ENCODE results near the gene PNMA6E. TPM values are rescaled to one million over a fixed set of nuclear protein-coding genes. Genes with fewer than 3 reads are reported as not detected.

Gene PNMA6E
- total RNA-seq, 1 experiment from 2014 or later: not detected

DNA sequence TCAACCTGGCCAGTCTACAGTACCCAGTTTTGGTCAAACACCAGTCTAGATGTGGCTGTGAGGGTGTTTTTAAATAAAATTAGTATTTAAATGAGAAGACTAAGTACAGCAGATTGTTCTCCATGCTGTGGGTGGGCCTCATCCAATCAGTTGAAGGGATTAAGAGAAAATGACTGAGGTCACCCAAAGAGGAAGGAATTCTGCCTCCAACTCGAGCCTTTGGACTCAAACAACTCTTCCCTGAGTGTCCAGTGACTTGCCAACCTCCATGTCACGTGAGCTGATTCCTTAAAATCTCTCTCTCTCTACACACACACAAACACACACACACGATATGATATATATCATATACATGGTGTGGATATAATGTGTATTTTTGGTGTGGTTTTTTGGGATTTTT, 34.7 kb upstream of the PNMA6E start:
- no peak for DNase-seq (ENCODE audit: low read depth)

DNA sequence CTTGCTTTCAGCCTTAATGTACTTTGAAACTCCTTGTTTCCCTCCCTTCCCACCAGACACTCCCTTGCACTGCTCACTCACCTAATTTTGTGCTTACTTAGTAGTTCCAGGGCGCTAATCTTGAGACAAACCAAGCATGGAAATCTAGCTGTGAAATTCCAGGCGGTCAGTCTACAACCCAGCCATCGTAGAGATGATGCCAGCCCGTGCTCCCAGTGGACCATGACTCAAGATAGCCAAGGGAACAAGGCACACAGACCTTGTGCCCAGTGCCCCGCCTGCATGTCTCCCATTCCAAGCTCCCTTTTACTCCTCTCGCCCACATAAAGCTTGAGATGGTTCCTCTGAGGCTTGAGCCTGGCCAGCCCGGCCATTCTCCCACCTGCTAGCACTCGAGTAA, 33.7 kb upstream of the PNMA6E start:
- DNase-seq (ENCODE audit: low read depth): no peak

DNA sequence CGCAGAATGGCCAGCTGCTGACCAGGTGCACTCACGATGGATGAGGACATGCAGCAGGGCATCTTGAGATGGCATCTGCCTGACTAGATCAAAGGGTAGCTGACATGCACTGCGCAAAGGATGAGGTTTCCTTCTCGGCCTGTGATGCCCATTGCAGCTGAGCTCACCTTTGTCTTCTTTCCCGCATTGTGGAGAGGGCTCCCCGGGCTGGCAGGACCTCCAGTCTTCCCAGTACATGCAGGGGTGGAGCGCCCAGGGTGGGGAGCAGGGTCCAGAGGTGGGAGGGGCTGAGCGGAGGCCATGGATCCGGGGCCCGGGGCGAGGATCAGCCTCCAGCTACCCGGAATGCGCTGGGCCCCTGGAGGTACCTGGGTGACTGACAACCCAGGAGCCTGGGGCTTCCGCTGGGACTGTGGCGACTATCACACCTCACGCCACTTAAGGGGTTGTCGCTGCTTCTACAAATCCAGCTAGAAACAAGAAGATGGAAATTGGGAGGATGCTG, 32.7 kb upstream of the PNMA6E start:
- DNase-seq (ENCODE audit: low read depth): no peak

DNA sequence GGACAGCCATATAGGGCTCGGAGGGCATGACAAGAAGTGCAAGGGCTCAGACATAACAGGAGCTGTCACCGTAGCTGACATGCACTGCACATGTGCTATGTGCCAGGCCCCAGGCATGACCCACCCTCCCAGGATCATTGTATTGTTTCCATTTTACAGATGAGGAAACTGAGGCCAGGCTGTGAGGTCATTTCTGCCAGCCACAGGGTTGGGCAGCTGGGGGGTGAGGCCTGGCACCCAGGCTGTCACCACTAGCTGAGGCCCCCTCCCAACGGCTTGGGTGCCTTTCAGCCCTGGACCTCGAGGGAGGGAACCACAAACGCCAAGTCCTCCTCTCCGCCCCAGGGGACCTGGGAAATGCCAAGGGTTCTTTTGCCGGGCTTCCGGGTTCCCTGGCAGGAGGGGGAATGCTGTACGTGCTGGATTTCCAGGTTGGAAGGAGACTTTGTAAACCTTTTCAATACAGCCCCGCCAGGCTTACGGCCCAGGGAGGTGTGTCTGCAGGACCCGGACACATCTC, 32.1 kb upstream of the PNMA6E start:
- DNase-seq (ENCODE audit: low read depth): no peak

DNA sequence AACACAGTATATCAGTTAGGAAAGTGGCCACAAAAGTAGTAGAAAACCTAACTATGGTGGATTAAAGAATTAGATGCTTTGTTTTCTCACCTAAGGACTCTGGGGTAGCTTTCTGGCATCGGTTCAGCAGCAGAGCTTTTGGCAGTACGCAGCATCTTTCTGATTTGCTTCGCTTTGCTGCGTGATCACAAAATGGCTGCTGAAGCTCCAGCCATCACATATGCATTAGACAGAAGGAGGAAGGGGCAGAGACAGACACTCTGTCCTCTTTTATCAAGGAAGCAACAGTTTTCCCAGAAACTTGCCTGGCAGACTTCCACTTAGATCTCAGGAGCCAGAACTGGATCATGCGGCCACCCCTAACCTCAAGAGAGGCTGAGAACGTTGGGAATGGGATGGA, 29.6 kb upstream of the PNMA6E start:
- DNase-seq (ENCODE audit: low read depth): no peak

DNA sequence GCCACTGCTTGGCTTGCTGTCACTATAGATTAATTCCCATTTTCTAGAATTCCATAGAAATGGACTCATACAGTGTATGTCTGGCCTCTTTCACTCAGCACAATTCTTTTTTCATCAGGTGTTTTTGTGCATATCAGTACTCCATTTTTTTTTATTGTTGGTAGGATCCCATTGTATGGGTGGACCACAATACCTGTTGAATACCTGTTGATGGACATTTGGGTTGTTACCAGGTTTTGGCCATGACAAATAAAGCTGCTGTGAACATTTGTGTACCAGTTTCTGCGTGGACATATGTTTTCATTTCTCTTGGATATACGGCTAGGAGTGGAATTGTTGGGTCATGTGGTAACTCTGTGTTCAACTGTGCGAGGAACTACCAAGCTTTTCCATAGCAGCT, 25.1 kb upstream of the PNMA6E start:
- DNase-seq (ENCODE audit: low read depth): no peak

DNA sequence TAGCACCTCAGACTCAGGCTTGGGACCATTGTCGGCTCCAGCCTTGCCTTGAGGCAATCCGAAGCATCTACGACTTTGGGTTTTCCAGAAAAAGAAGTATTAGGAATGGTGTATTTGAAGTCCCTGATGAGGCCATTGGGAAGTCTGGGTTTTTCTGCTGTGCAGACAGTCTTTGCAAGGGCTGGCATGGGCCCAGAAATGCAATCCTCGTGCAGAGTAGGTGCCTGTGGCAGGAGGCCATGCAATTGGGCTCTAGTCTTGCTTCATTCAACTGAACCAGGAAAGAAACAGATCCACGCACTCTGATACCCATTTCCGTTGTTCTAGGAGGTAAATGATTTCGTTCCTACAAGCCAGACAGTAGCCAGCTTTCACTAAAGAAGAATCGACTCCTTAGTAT, 22.5 kb upstream of the PNMA6E start:
- DNase-seq (ENCODE audit: low read depth): no peak

DNA sequence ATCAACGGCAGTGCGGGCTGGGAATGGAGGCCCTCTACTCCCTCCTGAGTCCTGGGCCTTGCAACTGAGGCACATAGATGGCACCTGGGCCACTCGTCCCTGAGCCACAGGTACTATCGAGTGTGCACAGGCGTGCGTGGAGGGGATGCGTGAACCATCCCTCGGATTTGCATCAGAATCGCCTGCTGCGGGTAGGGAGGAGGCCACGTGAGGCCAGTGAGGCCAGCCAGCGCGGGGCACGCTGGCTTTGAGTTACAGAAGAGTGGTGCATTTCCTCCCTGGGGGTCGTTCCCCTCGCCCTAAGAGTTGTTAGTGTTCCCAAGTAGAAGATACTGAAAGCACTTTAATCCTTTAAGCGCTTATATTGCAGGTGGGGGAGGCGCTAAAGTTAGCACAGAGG, 20.7 kb upstream of the PNMA6E start:
- DNase-seq (ENCODE audit: low read depth): no peak

DNA sequence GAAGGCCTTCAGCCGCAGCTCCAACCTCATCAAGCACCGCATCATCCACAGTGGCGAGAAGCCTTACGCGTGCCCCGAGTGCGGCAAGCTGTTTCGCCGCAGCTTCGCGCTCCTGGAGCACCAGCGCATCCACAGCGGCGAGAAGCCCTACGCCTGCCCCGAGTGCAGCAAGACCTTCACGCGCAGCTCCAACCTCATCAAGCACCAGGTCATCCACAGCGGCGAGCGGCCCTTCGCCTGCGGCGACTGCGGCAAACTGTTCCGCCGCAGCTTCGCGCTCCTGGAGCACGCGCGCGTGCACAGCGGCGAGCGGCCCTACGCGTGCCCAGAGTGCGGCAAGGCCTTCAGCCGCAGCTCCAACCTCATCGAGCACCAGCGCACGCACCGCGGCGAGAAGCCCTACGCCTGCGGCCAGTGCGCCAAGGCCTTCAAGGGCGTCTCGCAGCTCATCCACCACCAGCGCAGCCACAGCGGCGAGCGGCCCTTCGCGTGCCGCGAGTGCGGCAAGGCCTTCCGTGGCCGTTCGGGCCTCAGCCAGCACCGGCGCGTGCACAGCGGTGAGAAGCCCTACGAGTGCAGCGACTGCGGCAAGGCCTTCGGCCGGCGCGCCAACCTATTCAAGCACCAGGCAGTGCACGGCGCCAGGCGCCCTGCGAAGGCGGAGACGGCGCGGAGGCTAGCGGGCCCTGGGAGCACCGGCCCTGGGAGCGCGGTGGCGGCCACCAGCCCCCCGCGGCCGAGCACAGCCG, 19.9 kb upstream of the PNMA6E start:
- no peak for DNase-seq (ENCODE audit: low read depth)

DNA sequence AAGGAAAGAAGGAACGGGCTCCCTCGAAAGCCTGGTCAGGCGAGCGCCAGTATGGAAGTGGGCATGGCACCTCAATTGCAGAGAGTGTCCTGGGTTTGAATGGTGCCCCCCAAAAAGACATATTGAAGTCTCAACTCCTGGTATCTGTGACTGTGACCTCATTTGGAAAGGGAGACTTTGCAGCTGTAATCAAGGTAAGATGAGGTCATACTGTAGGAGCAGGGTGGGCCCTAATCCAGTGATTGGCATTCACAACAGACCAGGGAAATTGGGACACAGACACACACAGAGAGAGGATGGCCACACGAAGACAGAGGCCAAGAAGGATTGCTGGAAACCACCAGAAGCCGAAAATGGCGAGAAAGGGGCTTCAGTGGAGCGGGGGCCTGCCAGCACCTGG, 16.5 kb upstream of the PNMA6E start:
- no peak for DNase-seq (ENCODE audit: low read depth)

DNA sequence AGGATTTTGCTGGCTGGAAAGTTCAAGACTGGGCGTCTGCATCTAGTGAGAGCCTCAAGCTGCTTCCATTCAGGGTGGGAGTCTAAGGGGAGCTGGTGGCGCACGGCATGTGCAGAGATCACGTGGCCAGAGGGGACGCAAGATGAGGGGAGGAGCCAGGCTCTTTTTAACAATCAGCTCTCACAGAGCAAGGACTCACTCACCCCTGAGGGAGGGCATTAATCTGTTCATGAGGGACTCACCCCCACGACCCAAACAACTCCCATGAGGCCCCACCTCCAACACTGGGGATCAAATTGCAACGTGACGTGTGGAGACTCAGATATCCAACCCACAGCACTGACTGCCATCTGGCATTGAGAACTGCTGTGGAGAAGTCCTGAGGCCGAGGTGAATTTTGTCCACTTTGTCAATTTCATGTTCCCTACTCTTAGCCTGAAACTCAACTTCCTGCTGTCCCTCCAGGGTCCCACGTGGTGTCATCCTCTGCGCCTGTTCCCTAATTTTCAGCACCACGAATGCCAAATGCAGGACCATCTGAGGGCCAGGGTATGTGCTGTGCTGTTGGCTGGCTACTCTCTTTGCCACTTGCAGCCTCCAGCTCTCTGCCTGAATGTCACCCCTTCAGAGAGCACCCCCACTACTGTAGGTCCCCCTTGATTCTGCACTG, 15.8 kb upstream of the PNMA6E start:
- DNase-seq (ENCODE audit: low read depth): no peak

DNA sequence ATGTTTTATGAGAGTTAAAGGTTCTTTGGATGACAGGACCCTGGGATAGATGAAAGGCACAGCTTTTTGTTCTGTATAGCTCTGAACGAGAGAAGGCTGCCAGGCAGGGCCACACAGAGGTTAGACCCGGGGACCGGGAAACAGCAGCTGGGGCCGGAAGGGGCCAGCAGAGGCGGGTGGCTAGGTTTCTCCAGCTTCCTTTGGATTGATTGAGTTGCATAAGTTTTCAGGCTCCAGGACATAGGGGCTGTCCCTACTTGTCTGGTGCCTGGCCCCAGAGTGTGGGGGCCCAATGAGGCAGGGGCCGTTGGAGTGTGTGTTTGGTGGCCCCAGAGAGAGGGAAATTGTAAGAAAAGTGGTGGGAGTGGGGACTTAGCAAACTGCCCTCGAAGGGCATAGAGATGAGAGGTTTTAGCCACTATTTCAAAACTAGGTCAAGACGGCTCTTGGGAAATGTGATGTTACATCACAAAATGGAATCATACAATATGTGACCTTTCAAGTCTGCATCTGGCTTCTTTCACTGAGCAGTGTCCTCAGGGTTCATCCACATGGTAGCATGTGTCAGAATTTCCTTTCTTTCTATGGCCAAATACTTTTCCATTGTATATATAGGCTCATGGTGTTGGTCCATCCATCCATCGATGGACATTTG, 13.8 kb upstream of the PNMA6E start:
- no peak for DNase-seq (ENCODE audit: low read depth)

DNA sequence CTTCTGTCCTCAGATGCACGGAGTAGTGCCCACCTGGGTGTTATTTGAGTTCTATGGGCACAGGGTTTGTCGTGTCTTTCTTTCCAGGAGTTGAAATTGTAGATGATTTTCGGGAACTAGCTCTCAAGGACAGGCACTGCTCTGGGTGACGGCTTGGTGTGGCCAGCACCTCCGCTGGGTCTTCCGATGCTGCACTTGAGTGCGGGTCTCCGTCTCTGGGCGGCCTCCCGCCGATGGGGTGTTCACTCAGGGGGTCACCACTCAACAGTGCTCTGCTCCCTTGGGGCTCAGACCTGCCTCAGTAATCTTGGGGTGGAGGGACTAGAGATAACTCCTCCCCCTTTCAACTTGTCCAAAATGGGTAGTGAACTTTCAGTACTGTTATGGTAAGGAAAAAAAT, 12.6 kb upstream of the PNMA6E start:
- DNase-seq (ENCODE audit: low read depth): no peak

DNA sequence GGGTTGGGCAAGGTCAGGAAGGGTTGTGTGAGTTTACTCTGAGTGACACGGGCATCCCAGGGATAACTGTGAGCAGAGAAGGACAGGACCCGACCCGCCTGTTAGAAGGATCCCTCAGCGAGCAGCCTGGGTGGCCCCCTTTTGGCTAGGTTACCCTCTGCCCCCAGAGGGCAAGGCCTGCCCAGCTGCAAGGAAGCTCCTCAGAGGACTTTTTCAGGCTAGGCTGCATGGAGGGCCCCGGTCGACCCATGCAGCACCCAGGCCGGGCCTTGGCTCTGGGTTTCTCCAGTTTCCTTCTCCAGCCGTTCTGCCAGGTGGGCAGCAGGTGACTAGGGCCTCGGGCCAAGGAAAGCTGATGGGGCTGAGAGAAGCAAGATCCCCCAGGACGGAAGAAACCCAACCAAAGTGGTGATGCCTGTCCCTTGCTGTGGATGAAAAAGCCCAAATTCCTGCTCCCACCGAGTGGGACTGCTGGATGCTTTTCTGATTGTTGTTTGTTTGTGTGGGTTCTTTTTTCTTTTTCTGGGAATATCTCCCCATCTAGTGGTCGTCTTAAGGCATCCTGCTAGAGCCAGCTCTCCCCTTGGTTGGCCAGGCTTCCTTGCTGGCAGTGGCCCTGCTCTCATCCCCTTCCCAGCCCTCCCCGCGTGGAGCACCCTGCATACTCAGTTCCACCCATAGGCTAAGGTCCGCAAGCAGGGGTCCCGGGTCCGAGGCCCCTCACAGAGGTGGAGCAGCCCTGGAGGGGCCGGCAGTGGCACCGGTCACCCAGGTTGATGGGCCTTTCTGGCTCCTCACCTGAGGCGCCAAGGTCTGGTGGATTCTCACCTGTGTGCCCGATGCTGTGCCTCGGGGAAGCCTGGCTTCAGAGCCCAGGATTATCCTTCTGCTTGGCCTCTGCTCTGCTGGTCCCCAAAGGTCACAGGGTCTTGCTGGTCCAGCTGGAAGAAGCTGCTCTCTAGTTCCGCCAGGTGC, 11.9 kb upstream of the PNMA6E start:
- DNase-seq (ENCODE audit: low read depth): no peak

DNA sequence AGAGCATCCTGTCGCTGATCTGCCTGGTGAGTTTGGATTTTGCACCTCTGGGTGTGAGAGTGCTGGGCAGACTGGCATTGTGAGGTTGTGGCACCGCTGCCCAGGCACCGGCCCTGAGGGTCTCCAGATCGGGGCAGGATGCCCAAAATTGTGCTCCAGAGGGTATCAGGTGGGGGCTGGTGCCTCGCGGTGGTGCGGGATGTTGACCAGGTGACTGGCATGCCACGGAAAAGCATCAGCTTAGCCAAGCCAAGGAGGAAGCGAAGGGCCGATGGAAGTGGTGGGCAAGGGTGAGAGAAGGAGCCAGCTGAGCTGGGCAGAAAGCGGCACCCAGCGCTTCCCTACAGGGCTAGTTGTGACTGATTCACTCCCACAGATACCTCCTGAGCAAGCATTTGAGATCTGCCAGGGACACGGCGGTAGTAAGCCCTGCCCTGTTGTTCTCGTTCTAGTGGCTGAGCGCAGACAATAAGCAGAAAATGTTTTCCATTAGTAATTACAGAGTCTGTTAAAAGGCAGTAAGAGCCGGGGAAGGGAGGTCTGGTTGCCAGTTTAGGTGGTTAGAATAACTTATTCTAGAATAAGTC, 10.9 kb upstream of the PNMA6E start:
- DNase-seq (ENCODE audit: low read depth): no peak

DNA sequence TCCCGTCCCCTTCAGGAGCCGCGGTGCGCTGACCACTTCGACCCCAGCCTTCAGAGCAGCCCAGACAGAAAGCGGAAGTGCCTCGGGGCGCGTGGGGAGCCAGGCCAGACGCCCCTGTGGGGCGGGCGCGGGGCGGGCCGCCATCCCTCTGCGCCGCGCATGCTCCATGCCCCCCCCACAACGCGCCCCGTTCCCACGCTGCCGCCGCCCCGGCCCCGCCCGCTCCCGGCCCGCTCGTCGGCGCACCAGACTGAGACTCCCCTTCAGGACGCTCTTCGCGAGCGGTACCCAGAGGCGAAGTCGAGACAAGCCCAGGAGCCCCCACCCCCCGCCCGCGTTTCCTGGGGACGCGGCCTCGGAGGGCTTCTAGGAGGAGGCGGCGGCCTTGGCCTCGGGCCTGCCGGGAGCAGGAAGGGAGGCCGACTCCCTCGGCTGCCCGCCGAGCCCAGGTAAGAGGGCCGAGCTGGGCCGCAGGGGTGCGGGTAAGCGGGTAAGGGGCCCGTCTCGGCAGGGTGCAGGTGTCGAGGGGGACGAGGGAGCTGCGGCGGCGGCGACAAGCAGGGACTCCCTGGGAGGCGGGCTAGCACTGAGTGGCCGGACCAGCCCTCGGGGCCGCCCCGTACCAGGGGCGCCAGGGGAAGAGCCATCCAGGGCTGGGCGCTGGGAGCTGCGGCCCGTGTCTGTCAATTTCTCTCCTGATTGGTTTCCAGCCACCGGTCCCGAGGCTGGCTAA, 10.3 kb upstream of the PNMA6E start, which contains the start of gene ZFP92:
TSS of gene ZFP92 (plus strand) at position 218 of the 733 bp plus-strand sequence. CDS start 6,851 bp downstream, outside the sequence.
- DNase-seq (ENCODE audit: low read depth): no peak

DNA sequence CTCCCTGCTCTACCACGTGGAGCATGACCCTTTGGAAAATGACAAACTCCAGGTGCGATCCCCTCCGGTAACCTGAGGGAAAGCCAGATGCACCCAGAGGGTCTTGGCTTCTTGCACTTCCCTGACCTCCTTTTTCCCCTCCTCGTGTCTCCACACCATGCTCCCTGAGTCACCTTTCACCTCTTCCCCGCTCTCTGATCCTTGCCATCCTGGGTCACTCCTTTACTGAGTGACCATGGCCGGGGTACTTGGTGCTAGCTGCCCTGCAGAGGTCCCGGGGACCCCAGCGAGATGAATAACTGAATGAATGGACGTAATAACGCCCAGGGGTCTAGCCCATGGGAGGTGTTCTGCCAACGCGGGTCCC, 9.7 kb upstream of the PNMA6E start:
- DNase-seq (ENCODE audit: low read depth): no peak

DNA sequence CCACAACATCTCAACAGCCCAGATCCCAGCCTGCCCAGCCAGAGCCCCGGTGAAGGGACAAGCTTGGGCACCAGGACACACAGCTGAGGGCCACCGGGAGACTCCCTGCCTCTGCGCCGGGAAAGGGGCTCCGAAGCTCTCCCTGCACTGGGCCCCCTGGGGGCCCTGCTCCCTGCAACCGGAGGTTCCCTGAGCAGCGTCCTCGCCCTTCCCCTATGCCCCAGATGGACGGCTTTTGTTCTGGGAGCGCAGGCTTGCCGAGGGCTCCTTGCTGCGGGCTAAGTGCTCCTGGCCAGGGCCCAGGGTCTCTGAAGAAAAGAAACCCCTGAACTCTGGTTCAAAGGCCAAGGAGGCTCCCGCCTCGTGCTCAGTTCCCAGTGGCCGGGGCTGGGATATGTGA, 9.2 kb upstream of the PNMA6E start:
- no peak for DNase-seq (ENCODE audit: low read depth)

DNA sequence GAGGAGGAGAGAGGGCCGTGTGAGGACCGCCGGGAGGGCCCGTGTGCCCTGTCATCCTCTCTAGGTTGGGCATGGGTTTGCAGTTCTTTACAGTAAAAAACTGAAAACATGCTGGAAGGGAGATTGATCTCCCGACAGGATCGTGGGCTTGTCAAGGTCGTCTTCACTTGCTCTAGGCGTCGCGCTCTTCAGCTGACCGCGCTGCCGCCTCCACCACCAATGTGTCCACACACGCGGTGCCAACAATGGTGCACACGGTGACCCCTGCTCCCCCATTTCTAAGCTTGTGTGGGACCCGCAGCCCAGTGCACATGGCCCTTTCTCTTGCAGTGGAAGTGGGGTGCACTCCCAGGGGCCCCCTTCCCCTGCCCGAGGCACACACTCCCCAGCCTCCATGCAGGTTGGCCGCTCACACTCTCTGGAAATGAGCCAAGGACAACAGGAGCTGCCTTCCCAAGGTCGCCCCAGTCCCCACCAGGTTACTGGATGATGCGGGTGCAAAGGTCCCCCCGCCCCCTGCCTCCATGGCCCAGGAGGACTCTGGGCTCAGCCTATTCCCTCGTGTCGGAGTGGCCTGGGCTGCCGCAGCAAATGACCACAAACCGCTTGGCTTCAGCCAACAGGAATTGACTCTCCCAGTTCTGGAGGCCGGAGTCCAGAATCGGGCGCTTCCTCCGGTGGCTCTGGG, 8.4 kb upstream of the PNMA6E start:
- no peak for DNase-seq (ENCODE audit: low read depth)

DNA sequence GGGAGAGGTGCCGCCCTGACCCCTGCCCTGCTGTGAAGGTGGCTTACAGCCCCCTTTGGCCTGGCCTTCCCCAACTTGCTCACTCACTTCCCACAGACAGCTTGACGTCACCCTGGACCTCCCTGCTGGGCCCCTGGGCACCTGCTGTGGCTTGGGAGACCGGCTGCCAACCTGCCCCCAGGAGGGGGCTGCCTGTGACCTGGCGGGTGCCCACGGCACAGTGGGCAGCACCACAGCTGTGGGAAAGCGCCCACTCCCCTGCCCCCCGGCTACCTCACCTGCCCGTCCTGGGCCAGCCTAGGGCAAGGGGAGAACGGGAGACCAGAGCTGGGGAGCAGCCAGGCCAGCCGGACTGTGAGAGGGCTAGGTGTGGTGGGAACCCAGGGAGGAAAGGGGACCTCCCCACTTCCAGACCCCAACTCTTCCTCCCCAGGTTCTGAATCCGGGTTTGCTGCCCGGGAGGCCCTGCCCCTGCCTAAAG, 7.8 kb upstream of the PNMA6E start:
- no peak for DNase-seq (ENCODE audit: low read depth)

Measured in RPMI7951 (cell line).